Keratinocyte (primary cell): Measurements from ENCODE around the gene NIPBL. TPM values are rescaled to one million over a fixed set of nuclear protein-coding genes. Genes with fewer than 3 reads are reported as not detected.

Source experiments
- DNase-seq: peaks from one replicate; pipeline ENCODE4 v3.0.0-alpha.2; 2011; ENCODE audit warnings: low read depth, missing footprints, low spot score
- FAIRE-seq: peaks from 2 replicates; lab custom pipeline; 2011; peaks lifted over from hg19 to GRCh38; lab: Jason Lieb, UNC
- H2AFZ ChIP-seq: 2 replicates; pipeline ENCODE4 v1.6.0; 2012; ENCODE audit warnings: low read length, control low read depth, inconsistent platforms; ENCODE audit not compliant: control insufficient read depth
- H3K27ac ChIP-seq: 2 replicates; pipeline ENCODE4 v1.5.1; 2011; ENCODE audit warnings: low read length; ENCODE audit not compliant: control insufficient read depth, insufficient read depth
- H3K27me3 ChIP-seq: 3 replicates; pipeline ENCODE4 v1.6.0; 2011; ENCODE audit warnings: low read length; ENCODE audit not compliant: control insufficient read depth, insufficient read depth; ENCODE audit errors: extremely low read depth
- H3K36me3 ChIP-seq, 2 experiments: 2 replicates in 1 of 2; 3 replicates in 1 of 2; pipeline ENCODE4 v1.5.1; 2011; ENCODE audit warnings: low read length in 2 of 2, mild to moderate bottlenecking in 1 of 2; ENCODE audit not compliant: control insufficient read depth in 2 of 2, insufficient read depth in 2 of 2; ENCODE audit errors: extremely low read depth in 1 of 2
- H3K4me1 ChIP-seq: 3 replicates; pipeline ENCODE4 v1.5.1; 2011; ENCODE audit warnings: low read length; ENCODE audit not compliant: control insufficient read depth, insufficient read depth; ENCODE audit errors: extremely low read depth
- H3K4me2 ChIP-seq: 3 replicates; pipeline ENCODE4 v1.6.0; 2011; ENCODE audit warnings: low read depth, low read length; ENCODE audit not compliant: control insufficient read depth, insufficient read depth; ENCODE audit errors: extremely low read depth
- H3K4me3 ChIP-seq, 3 experiments: fragments of 200-600 bp in 1 of 3; sonication (generic) in 1 of 3; 2 replicates in 2 of 3; 3 replicates in 1 of 3; pipeline ENCODE4 v1.5.1; 2011 to 2016; ENCODE audit warnings: low read length in 3 of 3, mild to moderate bottlenecking in 3 of 3, control low read depth in 2 of 3, inconsistent platforms in 1 of 3, low read depth in 1 of 3, mixed read lengths in 1 of 3, mixed run types in 1 of 3, moderate library complexity in 1 of 3; ENCODE audit not compliant: control insufficient read depth in 2 of 3, insufficient read depth in 2 of 3; ENCODE audit errors: extremely low read depth in 1 of 3
- H3K79me2 ChIP-seq: 2 replicates; pipeline ENCODE4 v1.6.0; 2012; ENCODE audit warnings: low read length; ENCODE audit not compliant: control insufficient read depth, insufficient read depth
- H3K9ac ChIP-seq: 3 replicates; pipeline ENCODE4 v1.6.0; 2011; ENCODE audit warnings: low read length; ENCODE audit not compliant: control insufficient read depth, insufficient read depth; ENCODE audit errors: extremely low read depth
- H3K9me1 ChIP-seq: 3 replicates; pipeline ENCODE4 v1.6.0; 2011; ENCODE audit warnings: low read length; ENCODE audit not compliant: control insufficient read depth, insufficient read depth; ENCODE audit errors: extremely low read depth
- H3K9me3 ChIP-seq: 2 replicates; pipeline ENCODE4 v1.5.1; 2012; ENCODE audit warnings: low read depth, low read length; ENCODE audit not compliant: control insufficient read depth
- H4K20me1 ChIP-seq: 3 replicates; pipeline ENCODE4 v1.6.0; 2011; ENCODE audit warnings: low read length; ENCODE audit not compliant: control insufficient read depth, insufficient read depth; ENCODE audit errors: extremely low read depth
- CTCF ChIP-seq, 3 experiments: IDR thresholded peaks in 1 of 3; conservative IDR thresholded peaks in 1 of 3; optimal IDR thresholded peaks in 1 of 3; 2 replicates in 2 of 3; 3 replicates in 1 of 3; pipeline versions ENCODE3 to v1.5.1; 2011; ENCODE audit warnings: low read length in 3 of 3, mild to moderate bottlenecking in 3 of 3, moderate library complexity in 2 of 3, control low read depth in 1 of 3, inconsistent platforms in 1 of 3; ENCODE audit not compliant: insufficient read depth in 2 of 3; ENCODE audit errors: extremely low read depth in 1 of 3
- EZH2 ChIP-seq: IDR thresholded peaks from one replicate; pipeline ENCODE4 v1.6.1; 2012; ENCODE audit warnings: inconsistent platforms, mild to moderate bottlenecking, low read length, moderate library complexity
- dilution Hi-C: fragments of 300-500 bp; cut with MboI; formaldehyde crosslinking; loops from one replicate; pipeline ENCODE4 v1.7.0; 2020; ENCODE audit warnings: low sequenced_read_pairs; ENCODE audit not compliant: extremely low pct_ligation_motif_present
- polyA plus RNA-seq, 5 experiments: library from polyadenylated mRNA; depleted of rRNA in 3 of 5; stranded (reverse) in 3 of 5; stranded (forward) in 1 of 5; unstranded in 1 of 5; fragments of >200 nt; gene quantifications; 1 replicate in 1 of 5; 2 replicates in 3 of 5; 3 replicates in 1 of 5; pipeline versions ENCODE4 v1.2.1 to v1.2.3, GENCODE V29; 2011 to 2012; ENCODE audit warnings: missing spikeins in 2 of 5, low read depth in 1 of 5, low replicate concordance in 1 of 5

Gene NIPBL
- polyA plus RNA-seq, 1 donor (not counting 4 experiments of a cell fraction or from before 2014, with no cell fraction given): 23.4 TPM

GRCh38 chr5:36928947-36929346 is 52.4 kb downstream of the NIPBL start:
- Histone ChIP-seq H2AFZ (no peak overlapping the region), H3K4me2 (no peak overlapping the region), H4K20me1 (peaks cover 8% of the 10 kb centered on the region), H3K79me2 (peaks cover 87% of the 10 kb centered on the region), H3K27ac (peak overlapping the region; percentile 5), H3K9me3 (no peaks in the 10 kb centered on the region), H3K36me3 (no peaks in the 10 kb centered on the region), H3K27me3 (no peaks in the 10 kb centered on the region), H3K9me1 (no peaks in the 10 kb centered on the region), H3K4me1 (peaks cover 5% of the 10 kb centered on the region), H3K4me3 (no peak overlapping the region), H3K9ac (no peak overlapping the region)
- FAIRE-seq (no peak), DNase-seq (no peak)
- TF ChIP-seq EZH2 (no peak), CTCF (optimal IDR thresholded peaks at IDR 0.05 in 1 of 3, IDR thresholded peaks at IDR 0.05 in 1 of 3, conservative IDR thresholded peaks at IDR 0.05 in 1 of 3; ENCODE audit: extremely low read depth in 1 of 3, insufficient read depth in 2 of 3, low read length in 3 of 3) (no peak)
- dilution Hi-C loops: no loop called here

GRCh38 chr5:36929438-36929837 is 52.9 kb downstream of the NIPBL start:
- Histone ChIP-seq H3K79me2 (peaks cover 88% of the 10 kb centered on the region), H3K9ac (no peak overlapping the region), H3K9me3 (no peaks in the 10 kb centered on the region), H2AFZ (no peak overlapping the region), H3K9me1 (no peaks in the 10 kb centered on the region), H3K27ac (no peak overlapping the region), H3K27me3 (no peaks in the 10 kb centered on the region), H3K36me3 (no peaks in the 10 kb centered on the region), H3K4me2 (no peak overlapping the region), H3K4me1 (peaks cover 5% of the 10 kb centered on the region), H3K4me3 (no peak overlapping the region), H4K20me1 (peaks cover 5% of the 10 kb centered on the region)
- dilution Hi-C loops: no loop called here
- DNase-seq (no peak), FAIRE-seq (no peak)
- TF ChIP-seq EZH2: no peak
- no peak for TF ChIP-seq CTCF (optimal IDR thresholded peaks at IDR 0.05 in 1 of 3, IDR thresholded peaks at IDR 0.05 in 1 of 3, conservative IDR thresholded peaks at IDR 0.05 in 1 of 3; ENCODE audit: extremely low read depth in 1 of 3, insufficient read depth in 2 of 3, low read length in 3 of 3)
